GM18519 (cell line): ENCODE data around the gene MYO1G.
"Not testable (repeated sequence)": the region's sequence is repeated elsewhere in the genome, so short reads cannot be mapped to it uniquely, and the experiment has no call there.

Experiments used
- ATAC-seq: cut with Tn5 transposase; IDR thresholded peaks from one replicate; pipeline ENCODE4 v1.9.1; 2021; ENCODE audit warnings: mild to moderate bottlenecking, moderate library complexity; ENCODE audit not compliant: unreplicated experiment, low FRiP score

The MYO1G gene

DNA sequence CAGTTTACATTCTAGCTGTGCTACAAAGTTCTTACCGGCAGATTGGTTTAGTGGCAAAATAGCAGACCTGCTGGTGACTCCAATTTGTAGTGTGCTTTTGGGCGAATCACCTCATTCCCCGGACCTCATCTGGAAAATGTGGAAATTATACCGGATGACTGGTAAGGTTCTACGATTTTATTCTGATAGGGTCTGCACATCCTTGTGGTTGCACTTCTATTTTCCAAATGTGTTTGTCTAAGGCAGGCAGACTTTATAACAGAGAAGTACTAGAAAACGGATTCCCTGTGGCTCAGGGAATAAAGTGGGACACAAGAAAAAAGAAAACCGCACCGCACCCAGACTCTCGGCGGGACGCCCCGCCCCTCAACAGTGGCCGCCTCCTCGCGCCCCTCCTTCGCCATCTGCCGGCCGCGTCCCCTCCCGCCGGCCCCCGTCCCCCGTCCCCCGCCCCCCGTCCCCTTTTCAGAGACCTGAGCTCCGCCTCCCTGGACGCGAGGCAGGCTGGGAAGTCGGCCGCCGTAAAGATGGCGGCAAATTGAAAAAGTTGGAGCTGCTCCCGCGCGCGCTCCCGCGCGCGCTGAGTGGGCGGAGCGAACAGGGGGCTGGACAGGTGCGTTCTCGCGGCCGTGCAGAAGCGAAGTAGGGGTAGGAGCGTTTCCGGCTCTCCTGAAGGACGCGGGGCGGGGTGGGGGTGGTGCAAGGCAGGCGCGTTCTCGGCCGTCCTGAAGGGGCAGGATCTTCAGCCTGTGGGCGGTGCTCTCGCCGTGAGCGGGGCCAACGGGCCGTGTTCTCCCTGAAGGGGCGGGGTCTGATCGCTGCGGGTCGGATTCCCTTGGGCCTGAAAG is 20.7 kb upstream of the MYO1G start:
- ATAC-seq: peak; percentile 41

DNA sequence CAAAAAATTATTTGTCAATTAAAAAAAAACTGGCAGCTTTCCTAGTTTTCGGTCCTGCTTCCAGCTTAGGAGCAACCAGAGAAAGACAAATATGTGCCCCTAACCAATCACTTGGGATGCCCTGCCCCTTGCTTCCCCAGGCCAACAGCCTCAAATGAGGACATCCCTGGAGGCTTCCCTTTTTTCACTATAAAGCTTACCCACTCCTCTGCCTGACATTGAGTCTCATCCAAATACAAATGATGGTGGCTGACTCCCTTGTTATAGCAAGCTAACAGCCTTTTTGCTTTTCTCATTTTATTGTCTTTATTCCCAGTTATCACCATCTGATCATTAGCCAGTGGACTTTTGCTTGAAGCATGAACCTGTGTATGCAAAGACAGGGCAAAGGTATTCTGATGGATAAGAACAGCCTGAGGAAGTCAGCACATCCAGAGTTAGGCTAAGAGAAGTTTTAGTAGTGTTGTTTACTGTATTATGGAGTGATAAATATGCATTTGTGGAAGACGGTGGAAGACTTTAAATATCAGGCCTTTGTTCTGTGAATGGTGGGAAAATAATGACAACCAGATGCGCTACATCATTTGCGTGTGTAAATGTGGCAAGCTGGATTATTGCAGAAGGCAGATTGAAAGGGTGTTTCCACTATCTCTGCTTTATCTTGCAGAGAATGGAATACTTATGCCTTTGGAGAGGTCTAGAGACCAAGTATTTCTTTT is 19.5 kb upstream of the MYO1G start:
- no peak for ATAC-seq

DNA sequence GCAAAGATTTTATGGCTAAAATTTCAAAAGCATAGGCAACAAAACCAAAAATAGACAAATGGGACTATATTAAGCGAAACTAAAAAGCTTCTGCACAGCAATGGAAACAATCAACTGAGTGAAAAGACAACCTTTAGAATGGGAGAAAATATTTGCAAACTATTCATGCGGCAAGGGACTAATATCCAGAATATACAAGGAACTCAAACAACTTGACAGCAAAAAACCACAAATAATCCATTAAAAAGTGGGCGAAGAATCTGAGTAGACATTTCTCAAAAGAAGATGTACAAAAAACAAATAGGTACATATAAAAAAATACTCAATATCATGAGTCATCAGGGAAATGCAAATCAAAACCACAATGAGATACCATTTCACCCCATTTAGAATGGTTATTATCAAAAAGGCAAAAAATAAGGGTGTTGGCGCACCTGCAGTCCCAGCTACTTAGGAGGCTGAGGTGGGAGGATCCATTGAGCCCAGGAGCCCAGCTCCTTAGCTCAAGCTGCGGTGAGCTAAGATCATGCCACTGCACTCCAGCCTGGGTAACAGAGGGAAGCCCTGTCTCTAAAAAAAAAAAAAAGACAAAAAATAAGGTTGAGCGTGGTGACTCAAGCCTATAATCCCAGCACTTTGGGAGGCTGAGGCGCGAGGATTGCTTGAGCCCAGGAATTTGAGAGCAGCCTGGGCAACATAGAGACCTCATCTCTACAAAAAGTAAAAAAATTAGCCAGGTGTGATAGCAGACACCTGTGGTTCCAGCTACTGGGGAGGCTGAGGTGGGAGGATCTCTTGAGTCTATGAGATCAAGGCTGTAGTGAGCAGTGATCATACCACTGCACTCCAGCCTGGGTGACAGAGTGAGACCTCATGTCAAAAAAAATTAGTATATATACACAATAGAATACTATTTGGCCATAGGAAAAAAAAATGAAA is 17.0 kb upstream of the MYO1G start:
- no peak for ATAC-seq

DNA sequence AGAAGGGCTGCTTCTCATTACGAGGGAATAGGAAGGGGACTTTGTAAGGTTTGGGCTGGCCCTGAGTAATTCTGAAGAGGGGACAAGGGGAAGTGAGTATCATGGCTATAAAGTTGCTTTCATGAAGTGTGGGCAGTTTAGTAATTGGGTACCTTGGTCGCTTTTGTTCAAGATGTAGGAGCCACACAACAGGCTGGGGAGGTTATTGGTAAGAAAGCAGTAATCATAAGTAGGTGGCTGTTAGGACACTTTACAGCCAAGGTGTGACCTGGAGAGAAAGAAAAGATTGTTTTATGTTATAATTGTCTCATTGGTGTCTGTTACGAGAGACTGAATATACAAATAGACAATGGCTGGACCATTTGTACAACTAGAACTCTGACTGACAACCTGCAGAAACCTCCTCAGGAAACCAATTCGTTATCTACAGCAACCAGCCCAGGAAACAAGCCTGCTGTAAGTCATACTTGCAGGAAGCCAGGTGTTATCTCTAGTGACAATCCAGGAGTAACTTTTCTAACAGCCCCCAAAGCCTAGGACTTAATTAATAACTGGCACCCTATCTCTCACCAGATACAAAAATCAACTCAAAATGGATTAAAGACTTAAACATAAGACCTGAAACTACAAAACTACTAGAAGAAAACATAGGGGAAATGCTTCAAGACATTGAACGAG is 16.2 kb upstream of the MYO1G start:
- no peak for ATAC-seq

DNA sequence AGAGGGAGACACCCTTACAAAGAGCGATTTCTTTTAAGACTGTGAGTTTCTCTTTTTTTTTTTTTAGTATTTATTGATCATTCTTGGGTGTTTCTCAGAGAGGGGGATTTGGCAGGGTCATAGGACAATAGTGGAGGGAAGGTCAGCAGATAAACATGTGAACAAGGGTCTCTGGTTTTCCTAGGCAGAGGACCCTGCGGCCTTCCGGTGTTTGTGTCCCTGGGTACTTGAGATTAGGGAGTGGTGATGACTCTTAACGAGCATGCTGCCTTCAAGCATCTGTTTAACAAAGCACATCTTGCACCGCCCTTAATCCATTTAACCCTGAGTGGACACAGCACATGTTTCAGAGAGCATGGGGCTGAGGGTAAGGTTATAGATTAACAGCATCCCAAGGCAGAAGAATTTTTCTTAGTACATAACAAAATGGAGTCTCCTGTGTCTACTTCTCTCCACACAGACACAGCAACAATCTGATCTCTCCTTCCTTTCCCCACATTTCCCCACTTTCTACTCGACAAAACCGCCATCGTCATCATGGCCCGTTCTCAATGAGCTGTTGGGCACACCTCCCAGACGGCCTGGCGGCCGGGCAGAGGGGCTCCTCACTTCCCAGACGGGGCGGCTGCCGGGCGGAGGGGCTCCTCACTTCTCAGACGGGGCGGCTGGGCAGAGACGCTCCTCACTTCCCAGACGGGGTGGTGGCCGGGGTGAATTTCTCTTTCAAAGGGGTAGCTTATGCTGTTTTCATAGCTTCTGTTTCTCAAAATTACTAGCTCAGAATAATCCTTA is 13.4 kb upstream of the MYO1G start:
- ATAC-seq: not testable (repeated sequence)

DNA sequence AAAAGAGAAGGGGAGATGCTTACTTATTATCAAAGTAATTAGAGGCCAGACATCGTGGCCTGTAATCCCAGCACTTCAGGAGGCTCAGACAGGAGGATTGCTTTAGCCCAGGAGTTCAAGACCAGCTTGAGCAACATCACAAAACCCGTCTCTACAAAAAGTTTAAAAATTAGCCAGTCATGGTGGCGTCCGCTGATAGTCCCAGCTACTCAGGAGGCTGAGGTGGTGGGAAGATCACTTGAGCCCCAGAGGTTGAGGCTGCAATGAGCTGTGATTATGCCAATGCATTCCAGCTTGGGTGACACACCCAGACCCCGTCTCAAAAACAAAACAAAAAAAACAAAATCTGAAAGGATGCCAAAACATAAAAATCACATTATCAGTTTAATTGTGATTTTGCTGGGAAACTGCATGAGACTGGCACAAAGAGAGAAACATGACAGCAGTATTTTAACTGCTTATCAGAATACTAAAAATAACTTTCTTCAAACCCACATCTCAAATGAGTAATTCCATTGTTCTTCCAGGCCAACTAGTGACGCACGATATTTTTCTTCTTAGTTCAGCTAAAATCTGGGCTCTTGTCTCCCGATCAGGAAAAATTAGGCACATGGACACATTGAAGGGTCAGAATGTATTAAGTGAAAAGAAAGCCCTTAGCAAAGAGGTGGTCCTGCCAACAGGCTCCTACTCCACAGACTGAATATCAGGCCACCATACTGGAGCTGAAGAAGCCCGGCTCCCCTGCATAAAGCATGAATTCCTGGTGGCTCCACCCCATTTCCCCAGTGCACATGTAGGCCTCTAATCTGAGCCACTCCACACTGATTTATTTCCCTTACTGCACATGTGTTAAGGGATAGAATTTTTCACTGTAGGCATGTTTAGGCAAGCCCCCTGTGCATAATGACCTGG is 11.6 kb upstream of the MYO1G start:
- ATAC-seq: no peak

DNA sequence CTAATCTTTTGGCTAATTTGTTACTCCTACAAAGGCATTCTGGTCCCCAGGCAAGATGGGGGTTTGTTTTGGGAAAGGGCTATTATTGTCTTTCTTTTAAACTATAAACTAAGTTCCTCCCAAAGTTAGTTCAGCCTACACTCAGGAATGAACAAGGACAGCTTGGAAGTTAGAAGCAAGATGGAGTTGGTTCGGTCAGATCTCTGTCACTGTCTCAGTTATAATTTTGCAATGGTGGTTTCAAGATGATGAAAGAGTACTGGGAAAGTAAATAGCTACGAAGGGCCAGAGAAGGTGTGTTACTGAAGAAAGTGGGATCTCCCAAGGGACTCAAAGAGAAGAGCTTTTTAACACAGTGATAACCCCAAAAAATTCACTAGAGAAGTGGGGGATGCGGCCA is 10.3 kb upstream of the MYO1G start:
- no peak for ATAC-seq

DNA sequence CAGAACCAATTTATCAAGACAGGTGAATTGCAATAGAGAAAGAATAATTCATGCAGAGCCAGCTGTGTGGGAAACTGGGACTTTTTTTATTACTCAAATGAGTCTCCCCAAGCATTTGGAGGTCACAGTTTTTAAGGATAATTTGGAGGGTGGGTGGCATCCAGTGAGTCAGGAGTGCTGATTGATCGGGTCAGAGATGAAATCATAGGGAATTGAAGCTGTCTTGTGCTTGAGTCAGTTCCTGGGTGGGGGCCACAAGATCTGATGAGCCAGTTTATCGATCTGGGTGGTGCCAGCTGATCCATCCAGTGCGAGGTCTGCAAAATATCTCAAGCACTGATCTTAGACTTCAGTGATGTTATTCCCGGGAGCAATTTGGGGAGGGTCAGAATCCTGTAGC is 9.9 kb upstream of the MYO1G start:
- ATAC-seq: no peak

DNA sequence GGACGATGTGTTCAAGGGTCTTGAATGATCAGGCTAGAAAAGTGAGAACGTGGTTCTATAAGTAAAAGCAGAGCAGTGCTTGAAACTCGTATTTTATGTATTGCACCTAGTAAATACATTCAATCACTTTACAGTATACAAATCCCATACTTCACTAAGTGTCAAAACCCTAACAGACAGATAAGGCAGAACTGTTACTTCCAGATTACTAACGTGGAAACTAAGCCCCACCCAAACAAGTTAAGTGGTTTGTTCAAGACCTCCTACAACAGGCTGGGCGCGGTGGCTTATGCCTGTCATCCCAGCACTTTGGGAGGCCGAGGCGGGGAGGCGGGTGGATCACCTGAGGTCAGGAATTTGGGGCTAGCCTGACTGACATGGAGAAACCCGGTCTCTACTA is 9.2 kb upstream of the MYO1G start:
- ATAC-seq: no peak

DNA sequence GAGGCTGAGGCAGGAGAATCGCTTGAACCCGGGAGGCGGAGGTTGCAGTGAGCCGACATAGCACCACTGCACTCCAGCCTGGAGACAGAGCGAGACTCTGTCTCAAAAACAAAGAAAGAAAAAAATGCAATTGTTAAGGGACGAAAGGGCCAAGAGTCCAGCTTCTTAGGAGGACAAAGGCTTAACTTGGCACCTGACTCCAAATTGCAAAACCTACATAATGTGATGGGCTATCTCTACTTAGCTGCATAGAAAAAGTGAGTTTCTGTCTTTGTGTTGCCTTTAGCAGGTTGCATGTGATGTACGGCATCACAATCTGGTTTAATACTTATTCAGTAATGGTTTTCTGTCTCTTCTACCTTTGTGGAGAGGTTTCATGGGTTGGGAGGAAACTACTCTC is 8.6 kb upstream of the MYO1G start:
- no peak for ATAC-seq

DNA sequence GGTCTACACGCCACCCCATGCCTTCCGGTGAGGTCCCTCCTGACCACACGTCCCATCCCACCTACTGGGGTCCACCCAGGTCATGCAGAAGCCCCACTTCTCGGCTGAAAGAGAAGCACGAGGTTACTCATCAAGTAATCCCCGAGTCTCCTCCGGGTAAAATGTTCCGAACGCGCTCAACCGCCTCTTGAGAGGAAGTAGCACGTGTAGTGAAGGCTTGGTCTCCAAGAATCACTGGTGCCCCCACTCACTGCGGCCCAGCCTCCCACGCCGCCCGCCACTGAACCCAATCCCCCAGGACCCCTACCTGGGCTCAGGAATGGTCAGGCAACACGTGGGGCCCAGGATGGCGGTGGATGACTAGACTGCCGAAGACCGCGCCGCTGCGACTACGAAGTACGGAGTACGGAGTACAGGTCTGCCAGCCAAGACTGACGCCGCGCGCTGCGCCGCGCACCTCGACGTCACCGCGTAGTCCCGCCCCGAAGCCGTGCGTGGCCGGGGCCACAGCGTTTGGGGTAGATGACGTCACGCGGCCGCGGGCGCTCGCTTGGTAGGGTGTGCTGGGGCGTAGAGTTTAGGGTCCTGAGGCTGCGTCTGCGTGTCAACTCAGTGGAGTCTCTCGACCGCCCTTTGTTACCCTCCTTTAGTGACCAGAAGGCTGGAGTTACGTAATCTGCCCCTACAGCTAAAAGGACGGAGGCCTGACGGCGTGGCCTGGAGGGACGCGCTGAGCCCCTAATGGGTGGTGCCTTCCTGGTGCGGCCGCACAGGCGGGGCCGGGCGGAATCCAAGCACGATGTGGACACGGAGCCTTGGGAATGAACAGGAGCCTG is 7.6 kb upstream of the MYO1G start:
- ATAC-seq: peak; percentile 83

DNA sequence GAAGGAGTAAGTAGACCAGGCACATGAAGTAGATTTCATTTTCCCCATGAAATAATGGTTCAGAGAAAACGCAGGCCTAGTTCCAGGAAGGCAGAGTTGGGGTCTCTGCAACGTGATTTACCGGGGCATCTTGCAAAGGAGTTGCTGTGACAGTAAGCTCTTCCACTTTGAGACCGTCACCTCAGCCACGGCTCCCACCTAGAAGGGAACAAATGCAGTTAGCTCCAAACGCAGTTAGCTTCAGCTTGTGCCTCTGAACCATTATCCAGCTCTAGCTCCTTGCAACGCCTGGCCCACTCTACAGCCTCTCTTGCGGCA is 7.0 kb upstream of the MYO1G start:
- ATAC-seq: no peak

DNA sequence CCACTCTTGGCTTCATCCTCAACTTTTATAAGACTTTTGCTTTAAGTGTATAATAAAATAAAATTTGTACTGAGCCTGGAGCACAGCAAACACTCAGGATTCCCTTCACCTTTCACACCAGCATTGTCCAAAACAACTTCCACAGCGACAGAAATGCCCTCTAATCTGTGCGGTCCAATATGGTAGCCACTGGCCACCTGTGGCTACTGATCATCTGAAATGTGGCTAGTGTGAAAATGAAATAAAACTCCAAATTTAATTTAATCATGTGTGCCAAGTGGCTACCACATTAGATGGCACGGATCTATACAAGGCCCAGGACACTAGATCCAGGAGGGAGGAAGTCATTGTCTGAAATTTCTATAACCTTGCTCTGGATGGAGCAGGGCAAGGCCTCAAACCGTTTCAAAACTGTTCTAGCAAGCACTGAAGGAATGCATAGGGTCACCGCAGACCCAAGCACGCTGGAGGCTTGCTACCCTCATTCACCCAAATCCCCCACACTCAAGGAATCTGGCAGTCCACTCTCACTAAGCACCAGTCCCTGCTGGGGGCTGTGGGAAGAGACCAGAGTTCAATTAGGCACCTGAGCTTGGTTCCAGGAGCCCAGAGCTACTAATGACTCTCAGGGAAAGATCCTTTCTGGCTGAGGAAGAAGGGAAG is 6.3 kb upstream of the MYO1G start:
- no peak for ATAC-seq

DNA sequence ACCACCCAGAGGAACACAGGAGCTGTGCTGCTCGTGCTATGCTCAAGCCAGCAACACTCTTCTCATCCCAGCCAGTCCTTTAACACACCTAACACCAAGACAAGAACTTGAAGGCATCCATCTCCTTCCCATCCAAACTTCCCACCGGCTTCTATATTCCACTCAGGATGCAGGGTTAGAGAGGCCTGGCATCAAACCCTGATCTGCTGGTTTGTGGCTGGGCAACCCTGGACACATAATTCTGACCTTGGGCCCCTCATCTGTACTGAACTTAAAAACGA is 5.6 kb upstream of the MYO1G start:
- no peak for ATAC-seq

DNA sequence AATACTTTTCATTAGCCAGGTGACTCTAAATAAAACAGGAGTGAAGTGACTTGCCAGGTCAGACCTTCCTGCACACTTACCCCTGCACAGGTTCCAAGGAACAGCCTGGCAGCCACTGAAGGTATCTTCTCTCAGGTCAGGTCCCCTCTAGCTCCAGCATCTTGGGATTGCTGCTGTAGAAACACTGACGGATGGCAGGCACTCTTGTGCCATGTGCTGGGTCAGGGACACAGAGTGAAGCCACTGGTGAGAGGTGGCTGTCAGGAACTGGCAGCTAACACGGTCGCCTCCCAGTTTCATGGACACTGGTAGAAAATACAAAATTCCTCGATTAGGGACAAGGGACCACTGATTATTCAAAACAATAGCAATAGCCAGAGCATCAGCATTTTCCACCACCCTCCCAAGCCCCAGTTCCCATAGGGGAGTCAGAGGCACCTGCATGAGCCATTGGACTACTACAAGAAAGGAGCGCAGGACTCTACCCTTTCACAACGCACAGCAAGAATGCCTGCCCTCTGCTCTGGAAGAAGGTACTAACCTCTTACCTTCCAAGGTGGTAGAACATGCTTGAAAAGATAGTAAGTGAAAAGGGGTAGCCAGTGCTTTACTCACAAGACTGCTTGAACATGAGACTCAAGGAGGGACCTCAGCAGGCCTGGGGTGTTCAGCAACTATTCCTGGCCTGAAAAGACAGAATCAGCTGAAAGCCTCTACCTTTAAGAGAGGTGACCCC is 5.1 kb upstream of the MYO1G start:
- no peak for ATAC-seq

DNA sequence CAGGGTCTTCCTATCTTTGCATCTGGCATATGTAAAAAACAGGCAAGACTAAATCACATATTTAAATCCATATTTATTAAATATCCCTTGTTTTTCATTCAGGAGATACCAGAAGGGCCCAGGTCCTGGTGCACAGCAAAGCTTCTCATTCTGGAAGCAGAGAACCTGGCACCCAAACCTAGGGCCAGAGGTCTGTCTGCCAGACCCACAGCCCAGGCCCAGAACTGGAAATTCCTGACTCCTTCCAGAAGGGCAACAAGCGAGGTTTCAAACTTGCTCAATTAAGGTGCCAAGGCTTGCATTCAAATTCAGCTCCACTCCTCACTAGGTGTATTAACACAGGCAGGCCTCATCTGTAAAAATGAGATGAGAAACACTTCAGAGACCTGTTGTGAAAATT is 4.2 kb upstream of the MYO1G start:
- no peak for ATAC-seq

DNA sequence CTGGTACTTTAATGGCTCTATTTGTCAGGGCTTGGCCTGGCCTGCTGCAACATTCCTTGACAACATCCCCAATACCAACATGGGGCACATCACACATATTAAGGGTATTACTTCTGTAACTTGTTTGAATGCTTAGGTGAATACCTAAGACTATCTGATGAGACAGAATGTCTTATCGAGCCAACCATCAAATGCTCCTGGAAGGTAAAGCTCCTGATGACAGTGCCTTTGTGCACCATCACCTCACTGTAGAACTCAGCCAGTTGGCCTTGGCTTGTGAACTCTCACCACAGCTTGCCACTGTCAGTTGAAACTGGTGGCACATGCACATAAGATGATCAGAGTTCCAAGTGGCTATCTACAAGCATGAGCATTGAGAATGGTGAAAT is 3.7 kb upstream of the MYO1G start:
- no peak for ATAC-seq
